Liver (tissue), 9 donors: ENCODE results near the gene TAGLN2. TPM values are rescaled to one million over a fixed set of nuclear protein-coding genes. Genes with fewer than 3 reads are reported as not detected.

ENCODE experiments used
- DNase-seq: peaks from one replicate; pipeline ENCODE4 v3.0.0-alpha.2; 2017; ENCODE audit warnings: low spot score
- H3K27ac ChIP-seq, 2 donors: one replicate each; pipeline ENCODE4 v1.7.0; 2013; ENCODE audit warnings: inconsistent platforms in 2 of 2, low read length in 2 of 2, control low read depth in 1 of 2, low read depth in 1 of 2, mild to moderate bottlenecking in 1 of 2
- H3K27me3 ChIP-seq, 4 donors: one replicate each; pipeline versions ENCODE4 v1.6.1 to v1.7.0; 2013; ENCODE audit warnings: low read length in 3 of 4, inconsistent platforms in 1 of 4, mild to moderate bottlenecking in 1 of 4, moderate library complexity in 1 of 4; ENCODE audit not compliant: control insufficient read depth in 4 of 4, insufficient read depth in 4 of 4
- H3K36me3 ChIP-seq, 4 donors: one replicate each; pipeline versions ENCODE4 v1.6.1 to v1.7.0; 2013; ENCODE audit warnings: low read length in 3 of 4, mild to moderate bottlenecking in 3 of 4, low read depth in 1 of 4, moderate library complexity in 1 of 4; ENCODE audit not compliant: control insufficient read depth in 4 of 4, insufficient read depth in 3 of 4
- H3K4me1 ChIP-seq, 4 donors: one replicate each; pipeline versions ENCODE4 v1.6.1 to v1.7.0; 2013; ENCODE audit warnings: low read length in 3 of 4, mild to moderate bottlenecking in 3 of 4, moderate library complexity in 1 of 4; ENCODE audit not compliant: control insufficient read depth in 4 of 4, insufficient read depth in 4 of 4
- H3K4me3 ChIP-seq, 3 donors: one replicate each; pipeline versions ENCODE4 v1.6.1 to v1.7.0; 2013; ENCODE audit warnings: low read length in 3 of 3, control low read depth in 1 of 3, low read depth in 1 of 3, mild to moderate bottlenecking in 1 of 3
- H3K9ac ChIP-seq, 2 donors: one replicate each; pipeline ENCODE4 v1.7.0; 2013; ENCODE audit warnings: low read length in 2 of 2, mild to moderate bottlenecking in 2 of 2, moderate library complexity in 2 of 2, control low read depth in 1 of 2, low read depth in 1 of 2
- H3K9me3 ChIP-seq, 4 donors: one replicate each; pipeline versions ENCODE4 v1.6.1 to v1.7.0; 2013; ENCODE audit warnings: low read length in 3 of 4; ENCODE audit not compliant: control insufficient read depth in 4 of 4
- EGR1 ChIP-seq, 2 donors: IDR thresholded peaks; 2 replicates each; pipeline ENCODE4 v1.6.1; 2016 to 2018; ENCODE audit warnings: antibody characterized with exemption in 2 of 2, low read depth in 2 of 2
- FOXA1 ChIP-seq: IDR thresholded peaks from 2 replicates; pipeline ENCODE4 v1.6.1; 2016; ENCODE audit warnings: antibody characterized with exemption
- FOXA2 ChIP-seq: IDR thresholded peaks from 2 replicates; pipeline ENCODE4 v1.6.1; 2016; ENCODE audit warnings: antibody characterized with exemption
- GABPA ChIP-seq, 2 donors: IDR thresholded peaks in 1 of 2; conservative IDR thresholded peaks in 1 of 2; 2 replicates each; pipeline ENCODE4 v1.6.1; 2016; ENCODE audit warnings: antibody characterized with exemption in 2 of 2, mild to moderate bottlenecking in 1 of 2, moderate library complexity in 1 of 2
- HNF4A ChIP-seq, 2 donors: conservative IDR thresholded peaks; 2 replicates each; pipeline ENCODE4 v1.6.1; 2016; ENCODE audit warnings: antibody characterized with exemption in 2 of 2, mild to moderate bottlenecking in 2 of 2
- HNF4G ChIP-seq: IDR thresholded peaks from 2 replicates; pipeline ENCODE4 v1.6.1; 2016; ENCODE audit warnings: antibody characterized with exemption
- JUND ChIP-seq, 2 donors: IDR thresholded peaks; 2 replicates each; pipeline ENCODE4 v1.6.1; 2016; ENCODE audit warnings: antibody characterized with exemption in 2 of 2
- NR2F2 ChIP-seq: IDR thresholded peaks from 2 replicates; pipeline ENCODE4 v1.6.1; 2016; ENCODE audit warnings: antibody characterized with exemption
- RAD21 ChIP-seq, 2 donors: IDR thresholded peaks; 2 replicates each; pipeline ENCODE4 v1.6.1; 2016; ENCODE audit warnings: antibody characterized with exemption in 2 of 2, mild to moderate bottlenecking in 2 of 2
- RXRA ChIP-seq, 2 donors: IDR thresholded peaks; 2 replicates each; pipeline ENCODE4 v1.6.1; 2017 to 2018; ENCODE audit warnings: antibody characterized with exemption in 2 of 2, mild to moderate bottlenecking in 1 of 2
- SP1 ChIP-seq: IDR thresholded peaks from 2 replicates; pipeline ENCODE4 v1.6.1; 2018; ENCODE audit warnings: antibody characterized with exemption, mild to moderate bottlenecking
- TAF1 ChIP-seq: conservative IDR thresholded peaks from 2 replicates; pipeline ENCODE4 v1.6.1; 2016; ENCODE audit warnings: antibody characterized with exemption, mild to moderate bottlenecking
- YY1 ChIP-seq: IDR thresholded peaks from 2 replicates; pipeline ENCODE4 v1.6.1; 2016; ENCODE audit warnings: antibody characterized with exemption, mild to moderate bottlenecking
- WGBS: extraction: QIAGEN DNeasy Blood & Tissue Kit; methylation state at CpG from one replicate; pipeline ENCODE4 v1.1.7; 2013; 5-methylcytosine and 5-hydroxymethylcytosine counted together
- polyA plus RNA-seq, 2 donors: library from polyadenylated mRNA; stranded (reverse) in 1 of 2; unstranded in 1 of 2; fragments of 200-250 nt in 1 of 2; fragments of >200 nt in 1 of 2; fragmentation: Nextera tagmentation in 1 of 2; extraction: Ambion mirVana in 1 of 2; gene quantifications; one replicate each; pipeline versions ENCODE4 v1.2.1 to v1.2.3, GENCODE V29; 2013 to 2015
- total RNA-seq, 2 donors: library from RNA; depleted of rRNA; stranded (reverse); fragments of >200 nt; gene quantifications; one replicate each; pipeline ENCODE4 v1.2.3, GENCODE V29; 2014
- TF ChIP-seq, protein P1 (sequence below): IDR thresholded peaks from 2 replicates; pipeline ENCODE4 v1.6.1; 2016; ENCODE audit warnings: antibody characterized with exemption
- TF ChIP-seq, protein P2 (sequence below): IDR thresholded peaks from 2 replicates; pipeline ENCODE4 v1.6.1; 2016; ENCODE audit warnings: antibody characterized with exemption, mild to moderate bottlenecking
- TF ChIP-seq, protein P3 (sequence below): IDR thresholded peaks from 2 replicates; pipeline ENCODE4 v1.6.1; 2016; ENCODE audit warnings: antibody characterized with exemption
- TF ChIP-seq, protein P4 (sequence below): IDR thresholded peaks from 2 replicates; pipeline ENCODE4 v1.6.1; 2016; ENCODE audit warnings: antibody characterized with exemption
- TF ChIP-seq, protein P5 (sequence below): fragments of 150-350 bp; IDR thresholded peaks from 2 replicates; pipeline ENCODE4 v1.5.1; 2017; ENCODE audit warnings: improper control_type of control experiment, low read depth, low read length; ENCODE audit not compliant: missing input control
- donor health status: healthy.
- donor health status: healthy.
- donor health status: healthy.
- donor health status: healthy.
- donor health status: healthy.

Gene TAGLN2
- total and polyA plus RNA-seq, 4 donors, result 46.4 to 113 (median 79.8) TPM

DNA sequence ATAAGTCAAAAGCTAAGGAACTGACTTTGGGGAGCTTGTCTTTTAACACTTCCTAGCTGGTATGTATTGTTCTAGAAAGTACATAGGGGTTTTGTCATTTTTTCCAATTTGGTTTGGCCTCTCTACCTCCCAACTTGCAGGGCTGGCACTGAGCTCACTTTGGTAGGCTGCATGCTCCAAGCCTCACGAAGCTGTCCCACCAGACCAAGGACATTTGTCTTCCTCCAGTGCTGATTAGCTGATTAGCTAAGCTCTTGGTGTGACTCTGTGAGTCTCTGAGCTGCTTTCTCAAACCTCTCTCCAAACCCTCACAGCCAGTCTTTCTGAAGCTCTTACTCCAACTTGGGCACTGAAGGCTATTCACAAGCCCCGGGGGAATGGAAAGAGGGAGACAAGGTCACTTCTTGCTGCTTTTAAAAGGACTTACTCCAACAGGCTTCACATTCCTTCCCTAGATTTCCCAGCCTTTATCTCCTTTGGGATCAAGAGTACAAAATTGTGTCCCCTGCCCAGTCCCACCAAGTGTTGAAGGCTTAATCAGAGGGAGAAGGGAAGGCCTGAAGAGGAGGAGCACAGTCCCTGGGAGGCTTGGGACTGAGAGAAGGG, 24.4 kb downstream of the TAGLN2 start:
- no peak for DNase-seq
- no peaks in the 10 kb centered on the region for H3K9me3 ChIP-seq
- no peak overlapping the region for H3K4me3 ChIP-seq
- H3K4me1 ChIP-seq, result peaks cover 0 to 7% (median 3%) of the 10 kb centered on the region in 4 donors
- H3K9ac ChIP-seq, result no peak overlapping the region
- WGBS, result 93% methylated on average over 2 of the region's 2 CpGs
- no peaks in the 10 kb centered on the region for H3K36me3 ChIP-seq
- H3K27ac ChIP-seq, result no peak overlapping the region
- H3K27me3 ChIP-seq, result no peaks in the 10 kb centered on the region
- TF ChIP-seq NR2F2 (no peak), GABPA (IDR thresholded peaks at IDR 0.05 in 1 of 2, conservative IDR thresholded peaks at IDR 0.05 in 1 of 2) (no peak), RAD21 (IDR thresholded peaks at IDR 0.05) (no peak), YY1 (no peak), HNF4A (conservative IDR thresholded peaks at IDR 0.05) (no peak), TAF1 (no peak), EGR1 (IDR thresholded peaks at IDR 0.05; ENCODE audit: low read depth in 2 of 2) (no peak), RXRA (IDR thresholded peaks at IDR 0.05) (no peak), FOXA1 (no peak), HNF4G (no peak), FOXA2 (no peak)
- TF ChIP-seq, protein P1, sequence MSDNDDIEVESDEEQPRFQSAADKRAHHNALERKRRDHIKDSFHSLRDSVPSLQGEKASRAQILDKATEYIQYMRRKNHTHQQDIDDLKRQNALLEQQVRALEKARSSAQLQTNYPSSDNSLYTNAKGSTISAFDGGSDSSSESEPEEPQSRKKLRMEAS, result no peak
- TF ChIP-seq, protein P2, sequence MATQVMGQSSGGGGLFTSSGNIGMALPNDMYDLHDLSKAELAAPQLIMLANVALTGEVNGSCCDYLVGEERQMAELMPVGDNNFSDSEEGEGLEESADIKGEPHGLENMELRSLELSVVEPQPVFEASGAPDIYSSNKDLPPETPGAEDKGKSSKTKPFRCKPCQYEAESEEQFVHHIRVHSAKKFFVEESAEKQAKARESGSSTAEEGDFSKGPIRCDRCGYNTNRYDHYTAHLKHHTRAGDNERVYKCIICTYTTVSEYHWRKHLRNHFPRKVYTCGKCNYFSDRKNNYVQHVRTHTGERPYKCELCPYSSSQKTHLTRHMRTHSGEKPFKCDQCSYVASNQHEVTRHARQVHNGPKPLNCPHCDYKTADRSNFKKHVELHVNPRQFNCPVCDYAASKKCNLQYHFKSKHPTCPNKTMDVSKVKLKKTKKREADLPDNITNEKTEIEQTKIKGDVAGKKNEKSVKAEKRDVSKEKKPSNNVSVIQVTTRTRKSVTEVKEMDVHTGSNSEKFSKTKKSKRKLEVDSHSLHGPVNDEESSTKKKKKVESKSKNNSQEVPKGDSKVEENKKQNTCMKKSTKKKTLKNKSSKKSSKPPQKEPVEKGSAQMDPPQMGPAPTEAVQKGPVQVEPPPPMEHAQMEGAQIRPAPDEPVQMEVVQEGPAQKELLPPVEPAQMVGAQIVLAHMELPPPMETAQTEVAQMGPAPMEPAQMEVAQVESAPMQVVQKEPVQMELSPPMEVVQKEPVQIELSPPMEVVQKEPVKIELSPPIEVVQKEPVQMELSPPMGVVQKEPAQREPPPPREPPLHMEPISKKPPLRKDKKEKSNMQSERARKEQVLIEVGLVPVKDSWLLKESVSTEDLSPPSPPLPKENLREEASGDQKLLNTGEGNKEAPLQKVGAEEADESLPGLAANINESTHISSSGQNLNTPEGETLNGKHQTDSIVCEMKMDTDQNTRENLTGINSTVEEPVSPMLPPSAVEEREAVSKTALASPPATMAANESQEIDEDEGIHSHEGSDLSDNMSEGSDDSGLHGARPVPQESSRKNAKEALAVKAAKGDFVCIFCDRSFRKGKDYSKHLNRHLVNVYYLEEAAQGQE, result no peak
- TF ChIP-seq, protein P3, sequence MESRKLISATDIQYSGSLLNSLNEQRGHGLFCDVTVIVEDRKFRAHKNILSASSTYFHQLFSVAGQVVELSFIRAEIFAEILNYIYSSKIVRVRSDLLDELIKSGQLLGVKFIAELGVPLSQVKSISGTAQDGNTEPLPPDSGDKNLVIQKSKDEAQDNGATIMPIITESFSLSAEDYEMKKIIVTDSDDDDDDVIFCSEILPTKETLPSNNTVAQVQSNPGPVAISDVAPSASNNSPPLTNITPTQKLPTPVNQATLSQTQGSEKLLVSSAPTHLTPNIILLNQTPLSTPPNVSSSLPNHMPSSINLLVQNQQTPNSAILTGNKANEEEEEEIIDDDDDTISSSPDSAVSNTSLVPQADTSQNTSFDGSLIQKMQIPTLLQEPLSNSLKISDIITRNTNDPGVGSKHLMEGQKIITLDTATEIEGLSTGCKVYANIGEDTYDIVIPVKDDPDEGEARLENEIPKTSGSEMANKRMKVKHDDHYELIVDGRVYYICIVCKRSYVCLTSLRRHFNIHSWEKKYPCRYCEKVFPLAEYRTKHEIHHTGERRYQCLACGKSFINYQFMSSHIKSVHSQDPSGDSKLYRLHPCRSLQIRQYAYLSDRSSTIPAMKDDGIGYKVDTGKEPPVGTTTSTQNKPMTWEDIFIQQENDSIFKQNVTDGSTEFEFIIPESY, result no peak

DNA sequence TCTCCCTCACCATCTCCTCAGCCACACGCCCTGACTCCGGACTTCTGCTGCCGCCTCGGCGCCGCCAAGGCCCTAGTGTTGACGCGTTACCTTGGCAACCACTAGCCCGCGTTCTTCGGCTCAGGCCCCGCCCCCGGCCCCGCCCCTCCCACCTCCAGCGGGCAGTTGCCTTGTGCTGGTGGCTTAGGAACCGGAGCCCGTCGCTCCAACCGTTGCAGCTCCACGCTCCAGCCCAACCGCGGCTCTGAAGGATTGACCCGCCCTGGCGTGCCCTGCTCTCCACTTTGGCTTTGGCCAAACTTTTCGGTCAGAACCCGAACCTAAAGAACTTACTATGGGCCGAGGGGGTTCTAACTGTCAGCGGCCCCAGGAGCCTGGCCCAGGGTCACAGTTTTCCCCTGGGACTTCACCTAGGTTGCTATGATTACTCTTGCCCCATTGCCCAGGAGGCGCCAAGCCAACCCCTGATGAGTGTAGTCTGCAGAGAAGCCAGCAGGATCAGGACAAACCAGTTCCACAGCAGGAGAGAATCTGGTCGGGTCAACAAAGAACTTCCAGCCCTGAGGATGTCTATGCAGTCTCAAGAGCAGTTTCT, 25.1 kb downstream of the TAGLN2 start, which contains the start of gene CFAP45:
Gene CFAP45, minus strand, starts transcription at position 80 of the 595 bp plus-strand sequence. Its CDS starts 67 bp downstream, at position 13.
- Histone ChIP-seq H3K4me1 (peaks cover 0 to 7% (median 3%) of the 10 kb centered on the region in 4 donors), H3K9me3 (no peaks in the 10 kb centered on the region), H3K27me3 (no peaks in the 10 kb centered on the region), H3K27ac (no peak within 1 kb of the TSS), H3K36me3 (no peaks in the 10 kb centered on the region), H3K4me3 (no peak within 1 kb of the TSS), H3K9ac (no peak within 1 kb of the TSS)
- peak; percentile 85 for DNase-seq
- 24% methylated on average over 30 of the region's 30 CpGs for WGBS
- TF ChIP-seq NR2F2, result no peak
- TF ChIP-seq HNF4A (conservative IDR thresholded peaks at IDR 0.05), result no peak
- no peak for TF ChIP-seq SP1
- TF ChIP-seq HNF4G, result no peak
- TF ChIP-seq, protein P3, result no peak
- TF ChIP-seq RAD21 (IDR thresholded peaks at IDR 0.05), result no peak
- TF ChIP-seq JUND (IDR thresholded peaks at IDR 0.05), result no peak
- TF ChIP-seq EGR1 (IDR thresholded peaks at IDR 0.05; ENCODE audit: low read depth in 2 of 2), result no peak
- TF ChIP-seq YY1, result no peak
- no peak for TF ChIP-seq RXRA (IDR thresholded peaks at IDR 0.05)
- TF ChIP-seq, protein P4, sequence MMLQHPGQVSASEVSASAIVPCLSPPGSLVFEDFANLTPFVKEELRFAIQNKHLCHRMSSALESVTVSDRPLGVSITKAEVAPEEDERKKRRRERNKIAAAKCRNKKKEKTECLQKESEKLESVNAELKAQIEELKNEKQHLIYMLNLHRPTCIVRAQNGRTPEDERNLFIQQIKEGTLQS, result no peak
- TF ChIP-seq, protein P1, result no peak
- TF ChIP-seq FOXA2, result no peak
- no peak for TF ChIP-seq GABPA (IDR thresholded peaks at IDR 0.05 in 1 of 2, conservative IDR thresholded peaks at IDR 0.05 in 1 of 2)
- TF ChIP-seq, protein P5, sequence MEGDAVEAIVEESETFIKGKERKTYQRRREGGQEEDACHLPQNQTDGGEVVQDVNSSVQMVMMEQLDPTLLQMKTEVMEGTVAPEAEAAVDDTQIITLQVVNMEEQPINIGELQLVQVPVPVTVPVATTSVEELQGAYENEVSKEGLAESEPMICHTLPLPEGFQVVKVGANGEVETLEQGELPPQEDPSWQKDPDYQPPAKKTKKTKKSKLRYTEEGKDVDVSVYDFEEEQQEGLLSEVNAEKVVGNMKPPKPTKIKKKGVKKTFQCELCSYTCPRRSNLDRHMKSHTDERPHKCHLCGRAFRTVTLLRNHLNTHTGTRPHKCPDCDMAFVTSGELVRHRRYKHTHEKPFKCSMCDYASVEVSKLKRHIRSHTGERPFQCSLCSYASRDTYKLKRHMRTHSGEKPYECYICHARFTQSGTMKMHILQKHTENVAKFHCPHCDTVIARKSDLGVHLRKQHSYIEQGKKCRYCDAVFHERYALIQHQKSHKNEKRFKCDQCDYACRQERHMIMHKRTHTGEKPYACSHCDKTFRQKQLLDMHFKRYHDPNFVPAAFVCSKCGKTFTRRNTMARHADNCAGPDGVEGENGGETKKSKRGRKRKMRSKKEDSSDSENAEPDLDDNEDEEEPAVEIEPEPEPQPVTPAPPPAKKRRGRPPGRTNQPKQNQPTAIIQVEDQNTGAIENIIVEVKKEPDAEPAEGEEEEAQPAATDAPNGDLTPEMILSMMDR, result no peak
- TF ChIP-seq TAF1, result no peak
